NCI-H2029 (cell line): ENCODE measurements around the gene EDA.
"Not testable (repeated sequence)": the region's sequence is repeated elsewhere in the genome, so short reads cannot be mapped to it uniquely, and the experiment has no call there.

ENCODE experiments used
- DNase-seq: peaks from one replicate; lab custom pipeline; 2025; lab: John Stamatoyannopoulos, UW

EDA gene

DNA sequence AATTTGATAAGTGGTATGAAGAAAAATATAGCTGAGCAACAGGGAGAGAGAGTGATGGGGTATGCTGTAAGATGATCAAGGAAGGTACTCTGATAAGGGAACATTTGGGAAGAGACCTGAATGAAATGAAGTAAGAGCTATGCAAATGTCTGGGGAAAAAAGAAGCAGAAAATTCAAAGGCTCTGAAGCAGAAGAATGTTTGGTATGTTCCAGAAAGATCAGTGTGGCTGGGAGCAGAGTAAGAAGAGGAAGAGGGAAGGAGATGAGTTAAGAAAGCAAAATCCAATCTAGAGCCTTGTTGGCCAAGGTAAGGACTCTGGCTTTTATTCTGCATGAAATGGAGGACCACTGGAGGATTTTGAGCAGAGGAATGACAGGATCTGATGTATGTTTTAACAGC lies 343.8 kb downstream of the EDA start:
- DNase-seq, result no peak

DNA sequence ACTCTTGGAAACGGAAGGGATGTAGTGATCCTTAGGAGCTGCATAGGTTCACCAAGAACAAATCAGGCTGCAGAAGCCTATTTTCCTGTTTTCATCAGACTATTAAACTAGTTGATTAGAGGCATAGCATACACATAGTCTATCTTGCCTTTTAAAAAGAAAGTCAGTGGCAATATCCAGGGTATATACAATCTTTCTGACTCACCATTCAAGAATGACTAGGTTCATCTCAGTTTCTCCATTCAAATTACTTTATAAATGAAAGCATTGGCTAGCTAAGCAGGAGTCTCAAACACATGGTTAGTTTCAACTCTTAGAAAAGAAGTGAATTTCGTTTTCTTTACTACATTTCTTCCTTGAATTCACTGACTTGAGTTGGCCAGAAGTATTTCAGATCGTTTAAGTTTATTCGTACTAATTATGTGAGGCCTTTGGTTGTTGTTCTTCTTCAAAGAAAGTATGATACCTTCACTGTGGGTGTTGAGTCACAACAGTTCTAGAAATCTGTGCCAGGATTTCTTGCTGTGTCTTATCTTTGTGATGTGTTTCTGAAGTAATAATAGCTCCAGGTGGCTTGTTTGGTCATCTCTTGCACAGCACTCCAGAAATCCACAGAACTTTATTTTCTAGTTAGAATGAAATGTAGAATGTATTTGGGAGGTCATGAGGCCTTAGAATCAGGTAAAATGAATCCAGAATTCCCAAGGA lies 345.6 kb downstream of the EDA start:
- DNase-seq, result no peak

DNA sequence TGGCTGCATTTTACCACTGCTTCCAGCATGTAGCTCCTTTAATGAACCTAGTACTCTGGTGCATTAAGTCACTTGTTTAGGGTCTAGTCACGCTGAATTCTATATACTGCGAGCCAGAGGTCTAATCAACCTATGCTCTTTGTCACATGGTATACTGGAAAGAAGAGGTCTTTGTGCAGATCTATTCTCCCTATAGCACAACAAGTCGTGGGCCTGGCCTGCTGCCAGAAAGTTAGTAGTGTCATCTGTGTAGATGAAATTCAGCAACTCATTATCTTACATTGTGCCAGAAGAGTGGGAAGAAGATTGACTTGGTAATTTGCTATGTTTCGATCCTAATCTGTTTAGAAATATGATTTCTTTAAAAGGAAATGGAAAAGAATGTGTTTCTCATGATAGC lies 353.0 kb downstream of the EDA start:
- no peak for DNase-seq

DNA sequence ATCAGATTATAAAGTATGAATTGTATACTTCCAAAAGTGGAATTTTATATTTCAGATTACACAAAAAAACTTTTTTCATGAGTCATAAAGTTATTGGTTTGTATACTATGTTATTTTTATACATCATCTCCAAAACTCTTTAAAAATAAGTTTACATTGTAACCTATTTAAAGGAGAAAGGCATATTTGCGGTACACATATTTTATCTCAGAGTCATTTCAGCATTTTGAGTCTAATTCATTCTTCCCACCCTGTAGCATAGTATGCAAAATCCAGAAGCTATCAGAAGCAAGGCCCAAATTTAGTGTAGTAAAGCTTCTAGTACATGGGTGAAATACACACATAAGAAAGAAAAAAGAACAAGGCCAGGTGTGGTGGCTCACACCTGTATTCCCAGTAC lies 353.5 kb downstream of the EDA start:
- no peak for DNase-seq

DNA sequence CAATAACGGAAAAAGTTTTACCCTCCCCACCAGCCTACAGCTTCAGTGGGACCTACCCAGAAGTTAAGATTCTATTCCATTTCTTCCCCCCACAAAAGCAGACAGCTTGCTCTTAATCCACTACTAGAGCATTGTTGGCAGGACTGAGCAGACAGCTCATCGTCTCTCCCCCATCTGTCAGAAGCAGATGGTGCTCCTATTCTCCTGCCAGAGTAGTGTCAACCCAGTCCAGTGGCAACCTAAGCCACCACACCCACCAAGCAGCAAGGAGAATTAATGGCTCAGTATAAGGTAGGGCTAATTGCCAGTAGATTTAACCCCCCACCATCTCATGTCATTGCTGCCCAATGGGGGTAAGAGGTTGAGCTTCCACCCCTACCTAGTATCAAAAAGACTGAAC lies 371.8 kb downstream of the EDA start:
- no peak for DNase-seq

DNA sequence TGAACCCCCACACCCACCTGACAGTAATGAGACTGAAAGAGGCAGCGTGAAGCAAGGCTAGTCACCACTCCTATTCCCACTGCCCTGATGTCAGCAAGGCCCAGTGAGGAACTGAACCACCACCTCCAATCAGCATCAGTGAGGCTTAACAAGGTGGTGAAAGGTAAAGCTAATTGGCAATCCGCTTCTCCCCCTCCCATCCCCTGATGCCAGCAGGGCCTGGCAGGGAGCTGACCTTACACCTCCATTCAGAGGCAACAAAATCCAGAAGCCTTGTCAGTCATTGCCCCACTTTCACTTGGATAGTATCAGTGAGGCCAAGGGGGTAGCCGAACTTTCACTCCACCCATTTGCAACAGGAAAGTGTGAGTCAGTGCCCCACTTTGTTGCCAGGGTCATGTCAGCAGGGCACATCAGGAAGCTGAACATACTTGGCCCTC lies 373.1 kb downstream of the EDA start:
- DNase-seq, result no peak

DNA sequence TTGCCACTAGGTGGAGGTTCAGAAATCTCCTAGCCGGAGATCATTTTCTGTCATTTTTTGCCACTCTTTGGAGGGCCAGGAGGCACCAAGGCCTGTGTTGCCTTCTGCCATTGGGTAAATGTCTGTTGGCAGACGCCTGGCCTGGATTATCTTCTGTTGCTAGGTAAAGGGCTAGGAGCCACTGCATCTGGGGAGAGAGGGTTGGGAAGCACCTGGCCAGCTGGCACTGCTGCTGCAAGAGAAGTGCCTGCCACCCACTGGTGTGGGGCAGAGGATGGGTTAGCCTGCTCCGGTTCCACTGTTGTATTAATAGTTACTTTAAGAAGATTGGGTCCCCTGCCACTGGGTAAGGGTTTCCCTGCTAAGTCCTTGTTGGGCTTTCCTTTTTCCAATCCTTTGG lies 375.8 kb downstream of the EDA start:
- DNase-seq, result no peak

DNA sequence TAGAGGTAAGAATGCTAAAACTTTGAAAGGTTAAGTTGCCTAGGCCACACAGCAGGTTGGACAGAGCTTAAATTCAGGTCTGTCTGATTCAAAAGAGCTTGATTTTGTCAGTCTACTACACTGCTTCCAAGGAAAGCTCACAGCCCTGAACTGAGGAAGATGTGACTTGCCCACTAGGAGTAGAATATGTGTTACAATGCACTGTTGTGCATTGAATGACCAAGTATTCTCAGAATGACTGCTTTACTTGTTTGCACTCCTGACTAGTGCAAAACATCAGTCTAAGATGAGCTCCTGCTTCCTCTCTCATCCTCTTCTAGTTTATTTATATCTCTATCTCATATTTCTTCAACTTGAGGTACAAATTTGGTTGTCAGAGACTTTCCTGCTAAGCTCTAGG lies 377.6 kb downstream of the EDA start:
- DNase-seq, result no peak

DNA sequence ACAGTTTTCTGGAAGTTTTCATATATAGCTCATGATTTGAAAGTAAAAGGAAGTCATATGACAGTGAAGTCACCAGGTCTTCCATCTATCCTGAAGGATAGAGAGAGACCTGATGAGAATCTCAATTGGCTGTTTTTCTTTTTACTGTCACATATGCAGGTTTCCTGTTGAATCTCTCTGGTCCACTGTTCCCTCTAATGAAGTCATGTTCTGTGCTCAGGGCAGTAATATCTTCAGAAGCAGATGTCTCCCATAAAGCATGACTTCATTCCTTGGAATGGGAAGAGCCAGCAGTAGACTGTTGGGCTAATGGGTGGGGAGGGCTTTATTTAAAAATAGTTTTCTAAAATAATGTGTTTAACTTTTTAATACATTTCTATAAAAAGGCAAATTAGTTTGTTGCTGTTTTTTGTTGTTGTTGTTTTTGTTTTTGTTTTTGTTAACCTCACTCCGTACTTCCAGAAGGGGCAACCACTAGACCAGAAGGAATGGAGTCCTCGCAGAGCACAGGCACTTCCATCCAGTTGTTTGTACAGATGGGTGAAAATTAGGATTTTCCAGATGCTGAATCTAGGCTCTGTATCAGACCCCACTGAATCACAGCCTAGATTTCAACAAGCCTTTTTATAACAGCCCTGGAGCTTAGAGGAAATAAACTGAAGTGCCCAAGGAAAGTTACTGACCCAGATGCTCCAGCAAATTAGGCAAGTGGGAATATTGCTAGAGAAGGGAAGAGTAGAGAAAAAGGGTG lies 379.6 kb downstream of the EDA start:
- DNase-seq, result no peak

DNA sequence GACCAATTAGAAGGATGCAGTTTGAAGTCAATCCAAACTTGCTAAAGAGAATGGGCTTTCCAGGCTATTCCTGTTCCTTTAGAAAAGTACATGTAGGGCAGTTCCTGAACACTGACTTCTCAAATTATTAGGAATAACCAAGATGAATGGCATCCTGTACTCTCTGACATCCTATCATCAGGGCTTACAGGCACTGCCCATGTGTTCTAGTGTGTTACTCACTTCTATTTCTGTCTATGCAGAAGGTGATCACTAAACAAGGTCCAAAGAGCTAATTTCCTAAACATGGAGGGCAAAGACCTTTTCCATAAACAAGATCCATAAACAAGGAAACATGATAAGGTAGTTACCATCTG lies 380.2 kb downstream of the EDA start:
- no peak for DNase-seq

DNA sequence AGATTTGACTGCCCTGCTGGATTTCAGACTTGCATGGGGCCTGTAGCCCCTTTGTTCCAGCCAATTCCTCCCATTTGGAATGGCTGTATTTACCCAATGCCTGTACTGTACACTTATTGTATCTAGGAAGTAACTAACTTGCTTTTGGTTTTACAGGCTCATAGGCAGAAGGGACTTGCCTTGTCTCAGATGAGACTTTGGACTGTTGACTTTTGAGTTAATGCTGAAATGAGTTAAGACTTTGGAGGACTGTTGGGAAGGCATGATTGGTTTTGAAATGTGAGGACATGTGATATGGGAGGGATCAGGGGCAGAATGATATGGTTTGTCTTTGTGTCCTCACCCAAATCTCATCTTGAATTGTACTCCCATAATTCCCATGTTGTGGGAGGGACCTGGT lies 382.4 kb downstream of the EDA start:
- DNase-seq, result not testable (repeated sequence)

DNA sequence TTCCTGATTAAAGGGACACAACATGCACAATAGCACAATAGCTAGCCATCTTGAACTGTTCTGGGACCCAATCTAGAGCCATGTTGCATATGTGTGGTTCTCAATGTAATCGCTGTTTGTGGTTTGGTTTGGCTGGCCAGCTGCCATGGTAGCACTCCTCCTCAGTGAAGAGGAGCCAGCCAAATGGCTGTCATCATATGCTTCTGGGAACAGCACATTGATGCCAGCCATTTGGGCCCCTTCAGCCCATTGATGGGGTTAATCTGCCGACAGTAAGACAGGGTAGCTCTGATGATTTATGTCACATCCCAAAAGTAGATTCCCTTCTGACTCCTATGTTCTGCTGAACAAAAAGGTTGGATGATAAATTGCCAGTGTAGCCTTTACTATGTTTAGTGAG lies 385.4 kb downstream of the EDA start:
- DNase-seq, result no peak

DNA sequence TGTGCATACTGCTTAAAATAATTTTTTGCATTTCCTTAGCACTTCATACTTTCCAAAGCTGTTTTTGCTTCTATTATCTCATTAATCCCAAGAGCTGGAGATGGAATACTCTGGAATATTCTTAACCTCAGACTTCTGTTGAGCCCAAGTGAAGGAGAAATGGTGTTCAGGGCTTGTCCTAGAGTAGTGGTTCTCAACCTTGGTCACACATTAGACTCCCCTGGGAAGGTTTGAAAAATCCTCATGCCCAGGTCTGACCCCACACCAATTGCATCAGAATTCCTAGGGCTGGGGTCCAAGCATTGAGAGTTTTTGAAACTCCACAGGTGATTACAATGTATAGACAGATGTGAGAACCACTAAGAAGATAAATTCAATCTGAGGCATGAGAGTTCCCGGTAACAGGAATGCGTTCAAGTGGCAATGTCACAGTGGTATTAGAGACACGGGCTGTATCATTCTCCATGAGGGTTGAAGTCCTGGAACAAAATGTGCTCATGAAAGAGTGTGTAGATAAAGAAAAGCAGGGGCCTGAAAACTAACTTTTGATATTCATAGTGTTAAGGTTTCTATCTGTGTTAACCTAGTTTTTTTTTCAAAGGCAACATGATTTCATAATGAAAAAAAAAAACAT lies 385.9 kb downstream of the EDA start:
- no peak for DNase-seq

DNA sequence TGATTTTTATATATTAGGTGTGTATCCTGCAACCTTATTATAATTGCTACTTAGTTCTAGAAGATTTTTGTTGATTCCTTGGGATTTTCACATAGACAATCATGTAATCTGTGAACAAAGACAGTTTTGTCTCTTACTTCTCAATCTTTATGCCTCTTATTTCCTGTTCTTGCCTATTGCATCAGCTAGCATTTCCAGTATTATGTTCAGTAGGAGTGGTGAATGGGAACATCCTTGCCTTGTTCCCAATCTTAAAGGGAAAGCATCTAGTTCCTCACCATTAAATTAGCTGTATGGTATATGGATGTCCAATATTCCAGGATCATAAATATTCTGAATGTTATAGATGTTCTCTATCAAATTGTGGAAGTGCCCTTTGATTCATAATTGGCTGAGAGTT lies 392.0 kb downstream of the EDA start:
- DNase-seq, result no peak

DNA sequence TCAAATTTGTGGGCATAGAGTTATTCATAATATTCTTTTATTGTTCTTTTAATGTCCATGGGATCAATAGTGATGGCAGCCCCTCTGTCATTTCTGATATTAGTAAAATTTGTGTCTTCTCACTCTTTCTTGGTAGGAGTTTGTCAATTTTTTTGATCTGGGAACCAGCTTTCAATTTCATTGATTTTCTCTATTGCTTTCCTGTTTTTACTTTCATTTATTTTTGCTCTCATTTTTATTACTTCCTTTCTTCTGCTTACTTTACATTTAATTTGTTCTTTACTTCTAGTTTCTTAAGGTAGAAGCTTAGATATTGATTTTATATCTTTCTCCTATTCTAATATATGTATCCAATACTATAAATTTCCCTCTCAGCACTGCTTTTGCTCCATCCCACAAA lies 393.1 kb downstream of the EDA start:
- DNase-seq, result no peak

DNA sequence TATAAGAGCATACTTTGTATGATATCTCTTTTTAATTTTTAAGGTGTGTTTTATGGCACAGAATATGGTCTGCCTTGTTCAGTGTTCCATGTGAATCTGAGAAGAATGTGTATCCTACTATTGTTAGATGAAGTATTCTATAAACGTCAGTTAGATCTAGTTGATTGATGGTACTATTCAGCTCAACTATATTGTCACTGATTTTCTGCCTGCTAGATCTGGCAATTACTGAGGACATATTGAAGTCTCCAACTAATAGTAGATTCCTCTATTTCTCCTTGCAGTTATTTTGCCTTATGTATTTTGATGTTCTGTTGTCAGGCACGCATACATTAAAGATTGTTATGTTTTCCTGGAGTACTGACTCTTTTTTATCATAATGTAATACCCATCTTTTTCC lies 394.1 kb downstream of the EDA start:
- DNase-seq, result no peak

DNA sequence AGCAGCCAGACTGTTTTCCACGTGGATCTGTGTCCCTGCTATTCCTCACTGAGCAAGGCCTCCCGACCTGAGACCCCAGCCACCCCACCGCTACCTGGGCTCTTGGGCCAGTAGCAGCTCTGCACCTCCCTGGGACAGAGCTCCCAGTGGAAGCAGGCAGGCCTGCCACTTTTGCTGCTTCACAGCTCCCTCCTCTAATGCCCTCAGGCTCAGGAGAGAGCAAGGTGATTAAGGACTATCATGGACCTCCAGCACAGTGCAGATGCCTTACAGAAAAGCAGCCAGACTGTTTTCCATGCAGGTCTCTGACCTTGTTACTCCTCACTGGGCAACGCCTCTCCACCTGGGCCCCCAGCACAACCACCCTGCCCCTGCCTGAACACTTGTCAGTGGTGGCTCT lies 396.8 kb downstream of the EDA start:
- DNase-seq, result no peak

DNA sequence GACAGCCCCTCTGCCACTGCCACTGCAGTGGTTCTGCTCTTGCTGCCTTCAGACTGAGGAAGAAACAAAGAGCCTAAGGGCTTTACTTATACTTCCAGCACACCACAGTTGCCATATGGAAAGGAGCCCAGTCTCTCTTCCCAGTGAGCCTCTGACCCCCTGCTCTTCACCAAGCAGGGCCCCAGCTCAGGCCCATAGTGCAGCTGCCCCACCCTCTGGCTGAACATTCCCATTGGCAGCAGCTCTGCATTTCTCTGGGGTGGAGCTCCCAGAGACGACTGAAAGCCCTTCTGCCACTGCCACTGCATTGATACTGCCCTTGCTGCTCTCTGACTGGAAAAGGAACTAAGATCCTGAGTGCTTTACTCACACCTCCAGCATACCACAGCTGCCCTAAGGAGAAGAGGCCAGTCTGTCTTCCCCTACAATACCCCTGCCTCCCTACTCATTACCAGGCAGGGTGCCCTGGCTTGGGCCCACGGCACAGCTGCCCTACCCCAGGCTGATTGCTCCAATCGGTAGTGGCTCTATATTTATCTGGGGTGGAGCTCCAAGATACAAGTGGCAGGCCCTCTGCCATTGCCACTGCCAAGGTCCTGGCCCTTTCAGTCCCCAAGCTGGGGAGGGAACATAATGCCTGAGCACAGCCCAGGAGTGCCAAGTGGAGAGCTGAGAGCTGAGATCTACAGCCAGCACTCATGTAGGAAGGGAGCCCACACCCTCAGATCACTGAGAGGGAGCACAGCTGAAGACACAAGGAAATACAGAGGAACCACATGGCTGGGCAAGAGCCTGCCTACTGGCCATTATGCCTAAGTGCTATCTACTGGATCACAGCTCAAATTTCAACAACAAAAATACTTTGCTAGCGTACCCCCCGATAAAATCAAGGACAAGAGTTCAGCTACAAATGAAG lies 397.8 kb downstream of the EDA start:
- DNase-seq, result no peak

DNA sequence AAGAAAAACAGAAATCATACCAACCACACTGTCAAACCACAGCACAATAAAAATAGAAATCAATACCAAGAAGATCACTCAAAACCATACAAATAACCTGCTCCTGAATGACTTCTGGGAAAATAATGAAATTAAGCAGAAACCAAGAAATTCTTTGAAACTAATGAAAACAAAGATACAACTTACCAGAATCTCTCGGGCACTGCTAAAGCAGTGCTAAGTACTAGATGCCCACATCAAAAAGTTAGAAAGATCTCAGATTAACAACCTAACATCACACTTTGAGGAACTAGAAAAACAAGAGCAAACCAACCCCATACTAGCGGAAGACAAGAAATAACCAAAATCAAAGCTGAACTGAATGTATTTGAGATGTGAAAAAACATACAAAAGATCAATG lies 400.6 kb downstream of the EDA start:
- DNase-seq, result no peak

DNA sequence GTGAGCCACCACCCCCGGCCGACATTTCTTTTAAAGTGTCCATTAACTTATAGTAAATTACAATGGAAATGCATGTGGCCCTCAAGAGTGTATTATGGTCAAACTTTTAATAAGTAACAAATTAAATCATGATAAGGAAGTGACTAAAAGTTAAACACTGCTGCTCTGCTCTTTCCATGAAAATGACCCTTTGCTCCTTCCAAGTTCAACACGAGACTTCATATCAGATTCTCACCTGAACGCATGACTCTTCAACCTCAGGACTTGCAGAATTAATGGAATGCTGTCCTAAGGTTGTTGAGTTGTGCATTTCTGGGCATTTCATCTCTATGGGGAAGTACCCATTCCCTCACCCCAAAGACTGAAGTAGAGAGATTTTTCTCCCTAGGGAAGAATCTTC lies 406.7 kb downstream of the EDA start:
- DNase-seq, result no peak

DNA sequence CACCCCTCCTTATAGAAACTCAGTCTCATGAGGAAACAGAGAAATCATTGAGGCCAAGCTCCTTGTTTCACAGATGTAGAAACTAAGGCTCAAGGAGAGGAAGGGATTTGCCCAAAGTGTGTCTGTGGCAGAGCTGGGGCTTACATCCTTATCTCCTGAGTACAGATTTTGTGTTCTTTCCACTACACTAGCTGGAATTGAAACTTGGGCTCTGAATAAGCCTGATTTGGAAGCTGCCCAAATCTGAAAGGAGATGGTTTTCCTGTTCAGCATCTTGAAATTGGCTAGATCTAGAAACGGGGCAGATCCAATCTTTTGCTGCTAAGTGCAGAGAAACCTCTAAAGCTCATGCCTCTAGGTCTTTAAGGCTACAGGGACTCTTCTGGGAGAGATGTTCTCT lies 409.6 kb downstream of the EDA start:
- DNase-seq, result no peak

DNA sequence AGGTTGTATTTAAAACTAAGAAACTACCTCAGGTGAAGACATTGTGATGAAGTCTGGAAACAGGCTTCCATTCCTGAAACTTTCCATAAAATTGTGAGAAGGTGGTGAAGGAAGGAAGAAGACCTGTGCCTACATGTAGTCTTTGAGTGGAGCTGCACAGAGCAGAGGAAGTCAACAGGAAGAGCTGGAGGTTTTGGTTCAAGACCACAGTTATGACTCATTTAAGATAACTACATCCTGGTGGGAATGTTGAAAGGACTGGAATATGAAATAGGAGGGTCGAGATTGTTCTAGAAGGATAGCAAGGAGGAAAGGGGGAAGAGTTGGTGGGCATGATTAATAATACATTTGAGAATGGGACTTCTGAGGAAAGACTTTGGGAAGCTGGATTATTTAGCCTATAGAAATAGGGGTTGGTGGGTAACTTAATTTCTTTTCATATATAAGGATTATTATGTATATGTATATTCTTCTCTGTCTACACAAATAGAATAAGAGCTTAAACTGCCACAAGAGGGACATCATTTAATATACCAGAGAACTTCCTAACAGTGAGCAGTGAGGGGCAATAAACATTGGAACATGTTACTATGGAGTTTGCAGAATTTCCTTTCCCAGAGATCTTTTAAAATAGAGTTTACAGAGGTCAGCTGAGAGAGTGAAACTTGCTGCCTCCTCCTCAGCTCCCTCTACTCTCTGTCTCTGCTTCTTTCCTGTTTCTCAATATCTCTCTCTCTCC lies 410.4 kb downstream of the EDA start:
- DNase-seq, result no peak
